Endothelial cell of umbilical vein (primary cell): ENCODE data around the gene LRSAM1. TPM values are rescaled to one million over a fixed set of nuclear protein-coding genes. Genes with fewer than 3 reads are reported as not detected.

Source experiments
- BruUV-seq: library from RNA; stranded (reverse); fragments of 400-500 nt; replicated peaks from 2 replicates; lab custom pipeline; 2021; lab: Mats Ljungman, UMichigan
- CTCF ChIA-PET: fragments of 300-600, 350-600 bp; sonication (Branson Sonifier 250); formaldehyde crosslinking; loops from one replicate; lab custom pipeline; 2021; ENCODE audit warnings: antibody characterized with exemption, inconsistent platforms; lab: Charles Lee
- POLR2A ChIA-PET: fragments of 300-600, 350-600 bp; sonication (Branson Sonifier 250); formaldehyde crosslinking; loops from one replicate; lab custom pipeline; 2021; ENCODE audit warnings: antibody characterized with exemption, inconsistent platforms; lab: Charles Lee
- DNase-seq: peaks from one replicate; pipeline ENCODE4 v3.0.0-alpha.2; 2011; ENCODE audit warnings: low read depth, low spot score
- FAIRE-seq: peaks from 2 replicates; lab custom pipeline; 2011; peaks lifted over from hg19 to GRCh38; lab: Jason Lieb, UNC
- H2AFZ ChIP-seq: 2 replicates; pipeline ENCODE4 v1.6.0; 2012; ENCODE audit warnings: low read depth, low read length, control low read depth, inconsistent platforms
- H3K27ac ChIP-seq: 2 replicates; pipeline ENCODE4 v1.5.1; 2011; ENCODE audit warnings: low read depth, mild to moderate bottlenecking, control low read depth, low read length, moderate library complexity; ENCODE audit not compliant: insufficient read depth
- H3K27me3 ChIP-seq, 2 experiments: 2 replicates each; pipeline versions ENCODE4 v1.6.0 to v1.6.1; 2011; ENCODE audit warnings: low read length in 2 of 2, mixed read lengths in 1 of 2; ENCODE audit not compliant: control insufficient read depth in 2 of 2, insufficient read depth in 2 of 2
- H3K36me3 ChIP-seq, 2 experiments: 2 replicates in 1 of 2; 3 replicates in 1 of 2; pipeline ENCODE4 v1.5.1; 2011; ENCODE audit warnings: low read length in 2 of 2, mild to moderate bottlenecking in 1 of 2, moderate library complexity in 1 of 2; ENCODE audit not compliant: control insufficient read depth in 2 of 2, insufficient read depth in 2 of 2; ENCODE audit errors: extremely low read depth in 1 of 2
- H3K4me1 ChIP-seq: 3 replicates; pipeline ENCODE4 v1.5.1; 2011; ENCODE audit warnings: mild to moderate bottlenecking, low read length; ENCODE audit not compliant: control insufficient read depth, insufficient read depth; ENCODE audit errors: extremely low read depth
- H3K4me2 ChIP-seq: 2 replicates; pipeline ENCODE4 v1.6.1; 2011; ENCODE audit warnings: low read length, control low read depth, mixed read lengths; ENCODE audit not compliant: insufficient read depth
- H3K4me3 ChIP-seq, 3 experiments: fragments of 200-600 bp in 1 of 3; sonication (generic), shearing (Covaris generic) in 1 of 3; replicated peaks in 1 of 3; 2 replicates each; pipeline ENCODE4 v1.5.1; 2011 to 2016; ENCODE audit warnings: control low read depth in 3 of 3, low read length in 3 of 3, mild to moderate bottlenecking in 2 of 3, inconsistent platforms in 1 of 3, low read depth in 1 of 3, moderate library complexity in 1 of 3; ENCODE audit not compliant: insufficient read depth in 1 of 3
- H3K79me2 ChIP-seq: 2 replicates; pipeline ENCODE4 v1.6.0; 2012; ENCODE audit warnings: low read length, inconsistent platforms; ENCODE audit not compliant: control insufficient read depth, insufficient read depth
- H3K9ac ChIP-seq: replicated peaks from 2 replicates; pipeline ENCODE3; 2011; ENCODE audit warnings: low read length, control low read depth; ENCODE audit not compliant: insufficient read depth; ENCODE audit errors: extremely low read depth
- H3K9me1 ChIP-seq: replicated peaks from 3 replicates; pipeline ENCODE4 v1.6.0; 2011; ENCODE audit warnings: mild to moderate bottlenecking, low read length; ENCODE audit not compliant: control insufficient read depth, insufficient read depth; ENCODE audit errors: extremely low read depth
- H3K9me3 ChIP-seq: replicated peaks from 2 replicates; pipeline ENCODE4 v1.5.1; 2012; ENCODE audit warnings: low read length, inconsistent platforms; ENCODE audit not compliant: control insufficient read depth, insufficient read depth
- H4K20me1 ChIP-seq: replicated peaks from 2 replicates; pipeline ENCODE3; 2011; ENCODE audit warnings: mild to moderate bottlenecking, low read length; ENCODE audit not compliant: control insufficient read depth, insufficient read depth; ENCODE audit errors: extremely low read depth
- EZH2 ChIP-seq: IDR thresholded peaks from 2 replicates; pipeline ENCODE4 v1.6.1; 2012; ENCODE audit warnings: borderline replicate concordance, low read depth, mild to moderate bottlenecking, moderate library complexity, low read length, inconsistent platforms; ENCODE audit not compliant: severe bottlenecking
- FOS ChIP-seq: IDR thresholded peaks from 2 replicates; pipeline ENCODE4 v1.6.1; 2011; ENCODE audit warnings: mild to moderate bottlenecking, low read length, moderate library complexity, borderline replicate concordance; ENCODE audit not compliant: insufficient read depth
- GATA2 ChIP-seq: IDR thresholded peaks from 2 replicates; pipeline ENCODE4 v1.7.0; 2011; ENCODE audit warnings: low read depth, mild to moderate bottlenecking, moderate library complexity, mixed read lengths, low read length; ENCODE audit not compliant: insufficient read length, insufficient read depth
- JUN ChIP-seq: IDR thresholded peaks from 2 replicates; pipeline ENCODE4 v1.6.1; 2011; ENCODE audit warnings: borderline replicate concordance, low read depth; ENCODE audit not compliant: insufficient read length, insufficient read depth
- MYC ChIP-seq: IDR thresholded peaks from one replicate; pipeline ENCODE4 v1.6.1; 2011; ENCODE audit warnings: mild to moderate bottlenecking, low read depth, low read length
- POLR2A ChIP-seq: IDR thresholded peaks from 2 replicates; pipeline ENCODE4 v1.6.1; 2012; ENCODE audit warnings: low read depth, mild to moderate bottlenecking, control low read depth, low read length
- POLR2AphosphoS5 ChIP-seq: IDR thresholded peaks from 2 replicates; pipeline ENCODE4 v1.6.1; 2012; ENCODE audit warnings: low read depth, mild to moderate bottlenecking, control low read depth, low read length, moderate library complexity; ENCODE audit not compliant: insufficient read depth
- dilution Hi-C: fragments of 300-500 bp; cut with MboI; formaldehyde crosslinking; loops from one replicate; pipeline ENCODE4 v1.15.0; 2019; ENCODE audit warnings: low sequenced_read_pairs; ENCODE audit not compliant: extremely low pct_ligation_motif_present
- intact Hi-C: fragments of 100-400 bp; cut with micrococcal nuclease; formaldehyde crosslinking; loops from one replicate; pipeline ENCODE4 v1.10.0; 2022
- polyA plus RNA-seq, 4 experiments: library from polyadenylated mRNA; depleted of rRNA in 3 of 4; stranded (reverse) in 3 of 4; unstranded in 1 of 4; fragments of >200 nt; gene quantifications; 2 replicates each; pipeline versions ENCODE4 v1.2.1 to v1.2.3, GENCODE V29; 2011 to 2012; ENCODE audit warnings: missing spikeins in 1 of 4
- total RNA-seq: library from RNA; stranded (reverse); gene quantifications from 2 replicates; pipeline ENCODE4 v1.2.3, GENCODE V29; 2021
- TF ChIP-seq, protein P1 (sequence below): IDR thresholded peaks from 2 replicates; pipeline ENCODE4 v1.6.1; 2011; ENCODE audit not compliant: insufficient read depth, insufficient read length

LRSAM1 gene
- total and polyA plus RNA-seq, 2 donors (not counting 3 experiments of a cell fraction or from before 2014, with no cell fraction given): 10.8 to 18.9 TPM

DNA sequence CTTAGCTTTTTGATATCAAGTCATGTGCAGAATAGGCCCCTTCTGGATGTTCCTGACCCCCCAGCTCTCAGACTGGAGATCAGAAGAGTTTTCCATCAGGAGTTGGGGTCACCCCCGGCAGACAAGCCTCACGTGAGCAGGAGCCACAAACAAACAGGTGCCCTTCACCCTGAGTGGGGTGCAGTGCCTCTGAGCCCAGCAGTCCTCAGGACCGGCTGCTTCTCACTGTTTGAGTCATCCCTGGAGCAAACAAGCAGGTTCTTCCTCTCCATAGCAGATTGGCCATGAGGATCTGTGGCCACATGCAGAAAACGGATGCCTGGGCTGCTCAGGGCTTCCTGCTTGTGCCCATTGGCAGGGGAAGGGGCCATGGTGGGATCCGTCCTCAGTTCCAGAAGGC is 47.0 kb downstream of the LRSAM1 start:
- intact Hi-C loops: no loop called here
- Histone ChIP-seq H2AFZ (no peak overlapping the region), H3K79me2 (no peaks in the 10 kb centered on the region), H3K27ac (no peak overlapping the region), H4K20me1 (no peaks in the 10 kb centered on the region), H3K4me3 (no peak overlapping the region), H3K4me2 (no peak overlapping the region), H3K36me3 (peaks cover 4 to 21% of the 10 kb centered on the region in 2 experiments), H3K9me3 (no peaks in the 10 kb centered on the region), H3K4me1 (peaks cover 4% of the 10 kb centered on the region), H3K27me3 (no peaks in the 10 kb centered on the region), H3K9ac (no peak overlapping the region), H3K9me1 (no peaks in the 10 kb centered on the region)
- TF ChIP-seq JUN (no peak), GATA2 (no peak), FOS (no peak), MYC (no peak), POLR2A (no peak), EZH2 (no peak)
- TF ChIP-seq, protein P1, sequence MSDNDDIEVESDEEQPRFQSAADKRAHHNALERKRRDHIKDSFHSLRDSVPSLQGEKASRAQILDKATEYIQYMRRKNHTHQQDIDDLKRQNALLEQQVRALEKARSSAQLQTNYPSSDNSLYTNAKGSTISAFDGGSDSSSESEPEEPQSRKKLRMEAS: no peak
- FAIRE-seq (no peak), DNase-seq (peak; percentile 27)
- dilution Hi-C loops: no loop called here
- BruUV-seq: no TSS peak
- POLR2A ChIA-PET: interaction anchor here (0.6 kb wide), 1 partner anchor 86 kb away, joined by 3 read pairs; no protein-coding TSS in a partner anchor
- CTCF ChIA-PET: no interaction called here

DNA sequence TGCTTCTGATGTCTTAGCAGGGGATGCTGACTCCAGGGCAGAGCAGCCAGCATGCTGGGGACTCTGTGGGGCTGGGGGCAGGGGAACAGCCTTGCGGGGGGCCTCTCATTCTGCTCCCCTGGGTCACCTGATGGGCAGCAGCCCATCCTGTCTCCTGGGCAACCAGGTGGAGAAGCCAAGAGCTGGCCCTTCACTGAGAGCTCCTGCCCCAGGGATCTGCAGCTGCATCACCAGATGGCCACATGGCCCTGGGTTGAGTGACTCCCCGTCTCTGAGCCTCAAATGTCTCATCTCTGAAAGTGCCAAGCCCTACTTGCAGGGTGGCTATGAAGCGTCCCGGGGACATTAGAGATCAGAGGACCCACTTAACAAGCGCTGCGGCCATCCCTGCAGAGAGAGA is 49.1 kb downstream of the LRSAM1 start:
- Histone ChIP-seq H3K9ac (no peak overlapping the region), H2AFZ (no peak overlapping the region), H3K9me1 (no peaks in the 10 kb centered on the region), H3K79me2 (no peaks in the 10 kb centered on the region), H3K4me1 (peaks cover 1% of the 10 kb centered on the region), H3K4me2 (no peak overlapping the region), H4K20me1 (no peaks in the 10 kb centered on the region), H3K36me3 (peaks cover 15 to 24% of the 10 kb centered on the region in 2 experiments), H3K27ac (no peak overlapping the region), H3K27me3 (no peaks in the 10 kb centered on the region), H3K9me3 (no peaks in the 10 kb centered on the region), H3K4me3 (no peak overlapping the region)
- dilution Hi-C loops (no loop called here), intact Hi-C loops (loop anchor here (5.0 kb wide), 1 partner anchor 417 kb away; the partner anchor contains the start of gene ST6GALNAC4)
- DNase-seq (no peak), FAIRE-seq (no peak)
- TF ChIP-seq GATA2 (no peak), POLR2AphosphoS5 (no peak), EZH2 (no peak)
- ChIA-PET CTCF (interaction anchor here (0.6 kb wide), 1 partner anchor 85 kb away, joined by 3 read pairs; no protein-coding TSS in a partner anchor), POLR2A (no interaction called here)
- no TSS peak for BruUV-seq
